H9 (cell line): ENCODE results near the gene SLC12A2. TPM values are rescaled to one million over a fixed set of nuclear protein-coding genes. Genes with fewer than 3 reads are reported as not detected.

ENCODE experiments used
- DNase-seq: peaks from one replicate; pipeline ENCODE4 v3.0.0-alpha.2; 2017
- H2AFZ ChIP-seq: one replicate; pipeline ENCODE4 v1.6.1; 2013; ENCODE audit warnings: mild to moderate bottlenecking, low read length, control low read depth, moderate library complexity
- H2AK5ac ChIP-seq: 2 replicates; pipeline ENCODE4 v1.6.1; 2013; ENCODE audit warnings: low read length, control low read depth, mixed read lengths; ENCODE audit not compliant: insufficient read length
- H2BK120ac ChIP-seq: one replicate; pipeline ENCODE4 v1.6.1; 2013; ENCODE audit warnings: low read depth, mild to moderate bottlenecking, low read length, control low read depth, inconsistent platforms; ENCODE audit not compliant: poor library complexity, severe bottlenecking
- H2BK12ac ChIP-seq: 2 replicates; pipeline ENCODE4 v1.6.1; 2013; ENCODE audit warnings: low read length, control low read depth, mixed read lengths, low read depth; ENCODE audit not compliant: insufficient read length
- H2BK15ac ChIP-seq: 2 replicates; pipeline ENCODE4 v1.6.1; 2013; ENCODE audit warnings: low read depth, low read length, control low read depth
- H2BK20ac ChIP-seq: one replicate; pipeline ENCODE4 v1.6.1; 2013; ENCODE audit warnings: low read depth, mild to moderate bottlenecking, low read length, control low read depth, inconsistent platforms; ENCODE audit not compliant: poor library complexity, severe bottlenecking
- H2BK5ac ChIP-seq: 2 replicates; pipeline ENCODE4 v1.6.1; 2013; ENCODE audit warnings: low read length, control low read depth, mixed read lengths; ENCODE audit not compliant: insufficient read length
- H3K14ac ChIP-seq: 2 replicates; pipeline ENCODE4 v1.6.1; 2013; ENCODE audit warnings: low read length, control low read depth; ENCODE audit not compliant: insufficient read depth
- H3K18ac ChIP-seq: 2 replicates; pipeline ENCODE4 v1.6.1; 2013; ENCODE audit warnings: low read depth, mild to moderate bottlenecking, mixed read lengths, low read length, control low read depth; ENCODE audit not compliant: insufficient read length
- H3K23ac ChIP-seq: 2 replicates; pipeline ENCODE4 v1.6.1; 2013; ENCODE audit warnings: low read length, control low read depth, mixed read lengths, low read depth; ENCODE audit not compliant: insufficient read length
- H3K23me2 ChIP-seq: 2 replicates; pipeline ENCODE4 v1.6.1; 2013; ENCODE audit warnings: low read depth, mild to moderate bottlenecking, mixed read lengths, low read length, control low read depth; ENCODE audit not compliant: insufficient read length, poor library complexity, severe bottlenecking
- H3K27ac ChIP-seq: 2 replicates; pipeline ENCODE4 v1.5.1; 2013; ENCODE audit warnings: low read length, control low read depth, mixed read lengths, low read depth; ENCODE audit not compliant: insufficient read length
- H3K27me3 ChIP-seq: 2 replicates; pipeline ENCODE4 v1.6.1; 2013; ENCODE audit warnings: low read length, control low read depth, inconsistent platforms; ENCODE audit not compliant: insufficient read depth
- H3K4ac ChIP-seq: 2 replicates; pipeline ENCODE4 v1.6.1; 2013; ENCODE audit warnings: low read depth, mild to moderate bottlenecking, control low read depth, inconsistent platforms, low read length, moderate library complexity
- H3K4me1 ChIP-seq: 2 replicates; pipeline ENCODE4 v1.6.1; 2013; ENCODE audit warnings: low read length, control low read depth, inconsistent platforms; ENCODE audit not compliant: insufficient read depth
- H3K4me2 ChIP-seq: 2 replicates; pipeline ENCODE4 v1.6.1; 2013; ENCODE audit warnings: low read length, control low read depth, mixed read lengths; ENCODE audit not compliant: insufficient read length, insufficient read depth
- H3K56ac ChIP-seq: 2 replicates; pipeline ENCODE4 v1.6.1; 2013; ENCODE audit warnings: low read depth, mild to moderate bottlenecking, mixed read lengths, low read length, control low read depth; ENCODE audit not compliant: insufficient read length
- H3K79me1 ChIP-seq: 2 replicates; pipeline ENCODE4 v1.6.1; 2013; ENCODE audit warnings: low read depth, mild to moderate bottlenecking, moderate library complexity, low read length, control low read depth, inconsistent platforms; ENCODE audit not compliant: insufficient read depth, poor library complexity, severe bottlenecking
- H3K79me2 ChIP-seq: 2 replicates; pipeline ENCODE4 v1.6.1; 2013; ENCODE audit warnings: low read length, control low read depth, inconsistent platforms; ENCODE audit not compliant: insufficient read depth
- H3K9ac ChIP-seq: 2 replicates; pipeline ENCODE4 v1.6.1; 2013; ENCODE audit warnings: low read length, control low read depth, mixed read lengths; ENCODE audit not compliant: insufficient read length; ENCODE audit errors: extremely low read depth
- H3K9me3 ChIP-seq: one replicate; pipeline ENCODE4 v1.6.1; 2013; ENCODE audit warnings: low read depth, low read length, inconsistent platforms; ENCODE audit not compliant: control insufficient read depth
- H3T11ph ChIP-seq: one replicate; pipeline ENCODE4 v1.6.1; 2013; ENCODE audit warnings: mild to moderate bottlenecking, low read length, control low read depth, inconsistent platforms
- H4K20me1 ChIP-seq: one replicate; pipeline ENCODE4 v1.6.1; 2013; ENCODE audit not compliant: control insufficient read depth, insufficient read length, insufficient read depth
- H4K5ac ChIP-seq: 2 replicates; pipeline ENCODE4 v1.6.1; 2013; ENCODE audit warnings: low read depth, mild to moderate bottlenecking, mixed read lengths, low read length, control low read depth; ENCODE audit not compliant: insufficient read length
- H4K8ac ChIP-seq: replicated peaks from 2 replicates; pipeline ENCODE4 v1.6.1; 2013; ENCODE audit warnings: low read length, control low read depth, mixed read lengths, low read depth; ENCODE audit not compliant: insufficient read length
- H4K91ac ChIP-seq: 2 replicates; pipeline ENCODE4 v1.6.1; 2013; ENCODE audit warnings: low read depth, mild to moderate bottlenecking, moderate library complexity, mixed read lengths, low read length, control low read depth; ENCODE audit not compliant: insufficient read length
- H3K27ac Mint-ChIP-seq, 3 experiments: 2 replicates in 2 of 3; 3 replicates in 1 of 3; pipeline ENCODE4 v1.8.0; 2020 to 2021; ENCODE audit warnings: mixed read lengths in 3 of 3, mild to moderate bottlenecking in 1 of 3, moderate library complexity in 1 of 3
- H3K27me3 Mint-ChIP-seq: 2 replicates; pipeline ENCODE4 v1.8.0; 2021; ENCODE audit warnings: low read depth, mild to moderate bottlenecking, moderate library complexity, mixed read lengths
- H3K36me3 Mint-ChIP-seq, 3 experiments: 2 replicates in 2 of 3; 3 replicates in 1 of 3; pipeline ENCODE4 v1.8.0; 2020 to 2021; ENCODE audit warnings: low read depth in 3 of 3, mixed read lengths in 3 of 3; ENCODE audit not compliant: insufficient read depth in 1 of 3
- H3K4me1 Mint-ChIP-seq, 2 experiments: 2 replicates each; pipeline ENCODE4 v1.8.0; 2020; ENCODE audit warnings: mixed read lengths in 2 of 2
- H3K4me3 Mint-ChIP-seq, 2 experiments: 2 replicates in 1 of 2; 3 replicates in 1 of 2; pipeline ENCODE4 v1.8.0; 2020 to 2021; ENCODE audit warnings: mild to moderate bottlenecking in 2 of 2, mixed read lengths in 2 of 2, moderate library complexity in 1 of 2
- H3K9me3 Mint-ChIP-seq, 2 experiments: 2 replicates in 1 of 2; 3 replicates in 1 of 2; pipeline ENCODE4 v1.8.0; 2020; ENCODE audit warnings: mild to moderate bottlenecking in 2 of 2, mixed read lengths in 2 of 2, moderate library complexity in 1 of 2
- WGBS: extraction: QIAGEN DNeasy Blood & Tissue Kit; methylation state at CpG from one replicate; pipeline ENCODE4 v1.1.7; 2013; ENCODE audit warnings: missing lambda C conversion rate, low lambda C conversion rate, mixed read lengths; ENCODE audit not compliant: insufficient read length; ENCODE audit errors: extremely low coverage; 5-methylcytosine and 5-hydroxymethylcytosine counted together
- total RNA-seq: library from RNA; stranded (reverse); gene quantifications from 2 replicates; pipeline ENCODE4 v1.2.1, GENCODE V29; 2021
- TF ChIP-seq, protein P1 (sequence below): fragments of 200-600 bp; sonication (generic); conservative IDR thresholded peaks from 3 replicates; pipeline ENCODE4 v1.8.0; 2021; ENCODE audit warnings: antibody characterized with exemption, mild to moderate bottlenecking

SLC12A2 gene
- total RNA-seq, 1 experiment from 2014 or later, result 17.9 TPM

DNA sequence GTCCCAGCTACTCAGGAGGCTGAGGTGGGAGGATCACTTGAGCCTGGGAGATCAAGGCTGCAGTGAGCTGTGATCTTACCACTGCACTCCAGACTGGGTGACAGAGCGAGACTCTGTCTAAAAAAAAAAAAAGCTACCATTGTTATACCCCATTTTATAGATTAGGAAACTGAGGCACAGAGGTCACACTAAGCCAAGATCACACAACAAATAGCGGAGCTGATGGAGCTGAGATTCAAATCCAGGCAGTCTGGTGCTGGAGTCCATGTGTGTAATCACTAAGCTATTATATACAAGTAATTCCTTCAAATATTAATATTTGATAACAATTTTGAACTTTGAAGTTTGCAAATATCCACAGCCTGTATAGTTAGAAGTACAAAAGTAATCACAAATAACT, 6.0 kb upstream of the SLC12A2 start:
- no peaks in the 10 kb centered on the region for H3K27me3 Mint-ChIP-seq
- no peaks in the 10 kb centered on the region; a peak in 1 of 5 replicates for H3K9me3 Mint-ChIP-seq
- Histone ChIP-seq H3K4me2 (no peak overlapping the region), H3K9me3 (no peaks in the 10 kb centered on the region), H3K27me3 (no peaks in the 10 kb centered on the region), H3K56ac (no peak overlapping the region), H2AFZ (no peak overlapping the region), H3K4ac (no peak overlapping the region), H4K91ac (no peak overlapping the region), H3K79me2 (no peaks in the 10 kb centered on the region), H3K23me2 (peaks cover 3% of the 10 kb centered on the region), H4K8ac (no peak overlapping the region), H3K23ac (no peak overlapping the region), H2BK15ac (no peak overlapping the region), H4K5ac (no peak overlapping the region), H3K27ac (no peak overlapping the region), H2BK20ac (no peak overlapping the region), H3K4me1 (no peaks in the 10 kb centered on the region; the same call in 1 of the 2 replicates), H4K20me1 (no peaks in the 10 kb centered on the region), H2BK12ac (no peak overlapping the region), H3K14ac (no peak overlapping the region), H3K9ac (no peak overlapping the region), H3K18ac (no peak overlapping the region), H2BK5ac (no peak overlapping the region), H3T11ph (no peak overlapping the region), H2AK5ac (no peak overlapping the region), H3K79me1 (no peaks in the 10 kb centered on the region), H2BK120ac (no peak overlapping the region)
- no peaks in the 10 kb centered on the region for H3K36me3 Mint-ChIP-seq
- peaks cover 4 to 8% of the 10 kb centered on the region in 2 experiments; a peak in 2 of 4 replicates for H3K4me1 Mint-ChIP-seq
- TF ChIP-seq, protein P1, sequence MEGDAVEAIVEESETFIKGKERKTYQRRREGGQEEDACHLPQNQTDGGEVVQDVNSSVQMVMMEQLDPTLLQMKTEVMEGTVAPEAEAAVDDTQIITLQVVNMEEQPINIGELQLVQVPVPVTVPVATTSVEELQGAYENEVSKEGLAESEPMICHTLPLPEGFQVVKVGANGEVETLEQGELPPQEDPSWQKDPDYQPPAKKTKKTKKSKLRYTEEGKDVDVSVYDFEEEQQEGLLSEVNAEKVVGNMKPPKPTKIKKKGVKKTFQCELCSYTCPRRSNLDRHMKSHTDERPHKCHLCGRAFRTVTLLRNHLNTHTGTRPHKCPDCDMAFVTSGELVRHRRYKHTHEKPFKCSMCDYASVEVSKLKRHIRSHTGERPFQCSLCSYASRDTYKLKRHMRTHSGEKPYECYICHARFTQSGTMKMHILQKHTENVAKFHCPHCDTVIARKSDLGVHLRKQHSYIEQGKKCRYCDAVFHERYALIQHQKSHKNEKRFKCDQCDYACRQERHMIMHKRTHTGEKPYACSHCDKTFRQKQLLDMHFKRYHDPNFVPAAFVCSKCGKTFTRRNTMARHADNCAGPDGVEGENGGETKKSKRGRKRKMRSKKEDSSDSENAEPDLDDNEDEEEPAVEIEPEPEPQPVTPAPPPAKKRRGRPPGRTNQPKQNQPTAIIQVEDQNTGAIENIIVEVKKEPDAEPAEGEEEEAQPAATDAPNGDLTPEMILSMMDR, result no peak
- no CpG with 5 or more reads among the region's 2 CpGs for WGBS
- H3K27ac Mint-ChIP-seq, result no peak overlapping the region
- DNase-seq, result no peak
- no peak overlapping the region for H3K4me3 Mint-ChIP-seq
